ENCODE measurements around the gene IFT20. TPM values are rescaled to one million over a fixed set of nuclear protein-coding genes. Genes with fewer than 3 reads are reported as not detected.
A peak's percentile ranks its signal among the peaks of the same experiment; 100 is the strongest.

Gene IFT20
- total and polyA plus RNA-seq, 9 of the 15 experiments (the other 6 are each of a cell fraction or from before 2014, with no cell fraction given) = 11.2 to 38.6 (median 20.1) TPM

GRCh38 chr17:28346199-28346580 is 10.9 kb upstream of the IFT20 start:
- Histone ChIP-seq H3K9me1 (ENCODE audit: control insufficient read depth, insufficient read depth, low read length) (peaks cover 2% of the 10 kb centered on the region), H3K4me2 (ENCODE audit: insufficient read depth, low read length) (no peak overlapping the region), H3K27ac (ENCODE audit: extremely low read depth, low read depth, low read length) (no peak overlapping the region), H3K4me1 (replicated peaks in 1 of 2; ENCODE audit: control insufficient read depth in 2 of 2, insufficient read depth in 2 of 2, low read length in 2 of 2) (peaks cover 0 to 3% of the 10 kb centered on the region in 2 experiments; a peak in 1 of 5 replicates), H3K4me3 (no peak overlapping the region), H3K79me2 (ENCODE audit: control insufficient read depth, insufficient read depth, low read length) (no peaks in the 10 kb centered on the region), H3K36me3 (ENCODE audit: control insufficient read depth, insufficient read depth, low read length) (peaks cover 92% of the 10 kb centered on the region), H3K27me3 (ENCODE audit: control insufficient read depth in 2 of 2, insufficient read depth in 2 of 2, low read length in 2 of 2) (no peaks in the 10 kb centered on the region), H3K9me3 (replicated peaks; ENCODE audit: control insufficient read depth, insufficient read depth, low read depth, low read length) (no peaks in the 10 kb centered on the region), H4K20me1 (replicated peaks; ENCODE audit: control insufficient read depth, insufficient read depth, low read length) (no peaks in the 10 kb centered on the region; the same call in none of the 2 replicates), H2AFZ (ENCODE audit: low read depth, low read length) (no peak overlapping the region), H3K9ac (ENCODE audit: insufficient read depth in 1 of 2, low read depth in 2 of 2, low read length in 2 of 2) (no peak overlapping the region)
- no peak for FAIRE-seq
- ChIA-PET CTCF (ENCODE audit: low intra/inter-chr PET ratio) (interaction anchor here (0.5 kb wide), 1 partner anchor 579 kb away, joined by 5 read pairs; no protein-coding TSS in a partner anchor), POLR2A (interaction anchor here (0.7 to 4.2 kb wide), 4 partner anchors 10 to 34 kb away, joined by 3 to 44 read pairs (median 17); partner anchors contain the start of genes IFT20, POLDIP2 and TNFAIP1)
- no peak for DNase-seq (ENCODE audit: extremely low read depth in 1 of 4, low spot score in 3 of 4)
- intact Hi-C loops (cut with micrococcal nuclease) (no loop called here), in situ Hi-C loops (cut with MboI) (no loop called here)
- BruUV-seq (replicated peaks) = no TSS peak
- peak; percentile 26 for TF ChIP-seq POLR2B (IDR thresholded peaks at IDR 0.05; ENCODE audit: low read depth, partially characterized antibody)
- no peak for TF ChIP-seq SP1 (CRISPR knock-in tag; IDR thresholded peaks at IDR 0.05)
- TF ChIP-seq SUPT5H (IDR thresholded peaks at IDR 0.05) = peak; percentile 48; the same call in 1 of the 2 replicates
- 97% methylated on average over 2 of the region's 2 CpGs for WGBS (ENCODE audit: insufficient coverage, low coverage, missing lambda C conversion rate)
- ATAC-seq = no peak

GRCh38 chr17:28345419-28346198 is 10.3 kb upstream of the IFT20 start:
- Histone ChIP-seq H3K27me3 (ENCODE audit: control insufficient read depth in 2 of 2, insufficient read depth in 2 of 2, low read length in 2 of 2) (no peaks in the 10 kb centered on the region), H3K79me2 (ENCODE audit: control insufficient read depth, insufficient read depth, low read length) (no peaks in the 10 kb centered on the region), H3K4me2 (ENCODE audit: insufficient read depth, low read length) (no peak overlapping the region), H3K4me3 (no peak overlapping the region), H4K20me1 (replicated peaks; ENCODE audit: control insufficient read depth, insufficient read depth, low read length) (no peaks in the 10 kb centered on the region; the same call in none of the 2 replicates), H3K27ac (ENCODE audit: extremely low read depth, low read depth, low read length) (no peak overlapping the region), H3K9me1 (ENCODE audit: control insufficient read depth, insufficient read depth, low read length) (peaks cover 2% of the 10 kb centered on the region), H3K36me3 (ENCODE audit: control insufficient read depth, insufficient read depth, low read length) (peaks cover 92% of the 10 kb centered on the region), H3K4me1 (replicated peaks in 1 of 2; ENCODE audit: control insufficient read depth in 2 of 2, insufficient read depth in 2 of 2, low read length in 2 of 2) (peaks cover 0 to 3% of the 10 kb centered on the region in 2 experiments; a peak in 1 of 5 replicates), H3K9ac (ENCODE audit: insufficient read depth in 1 of 2, low read depth in 2 of 2, low read length in 2 of 2) (no peak overlapping the region), H3K9me3 (replicated peaks; ENCODE audit: control insufficient read depth, insufficient read depth, low read depth, low read length) (no peaks in the 10 kb centered on the region), H2AFZ (ENCODE audit: low read depth, low read length) (no peak overlapping the region)
- FAIRE-seq = no peak
- no peak for DNase-seq (ENCODE audit: extremely low read depth in 1 of 4, low spot score in 3 of 4)
- ChIA-PET CTCF (ENCODE audit: low intra/inter-chr PET ratio) (no interaction called here), POLR2A (interaction anchor here (0.6 to 4.2 kb wide), 6 partner anchors 9 to 30 kb away, joined by 3 to 44 read pairs (median 6); partner anchors contain the start of genes IFT20, POLDIP2 and TNFAIP1)
- no TSS peak for BruUV-seq (replicated peaks)
- in situ Hi-C loops (cut with MboI) (no loop called here), intact Hi-C loops (cut with micrococcal nuclease) (no loop called here)
- ATAC-seq = no peak
- 87% methylated on average over 13 of the region's 13 CpGs for WGBS (ENCODE audit: insufficient coverage, low coverage, missing lambda C conversion rate)
- TF ChIP-seq, protein P1, sequence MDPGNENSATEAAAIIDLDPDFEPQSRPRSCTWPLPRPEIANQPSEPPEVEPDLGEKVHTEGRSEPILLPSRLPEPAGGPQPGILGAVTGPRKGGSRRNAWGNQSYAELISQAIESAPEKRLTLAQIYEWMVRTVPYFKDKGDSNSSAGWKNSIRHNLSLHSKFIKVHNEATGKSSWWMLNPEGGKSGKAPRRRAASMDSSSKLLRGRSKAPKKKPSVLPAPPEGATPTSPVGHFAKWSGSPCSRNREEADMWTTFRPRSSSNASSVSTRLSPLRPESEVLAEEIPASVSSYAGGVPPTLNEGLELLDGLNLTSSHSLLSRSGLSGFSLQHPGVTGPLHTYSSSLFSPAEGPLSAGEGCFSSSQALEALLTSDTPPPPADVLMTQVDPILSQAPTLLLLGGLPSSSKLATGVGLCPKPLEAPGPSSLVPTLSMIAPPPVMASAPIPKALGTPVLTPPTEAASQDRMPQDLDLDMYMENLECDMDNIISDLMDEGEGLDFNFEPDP (CRISPR knock-in tag; IDR thresholded peaks at IDR 0.05) = no peak
- TF ChIP-seq ARID2 (IDR thresholded peaks at IDR 0.05) (no peak), ZFP91 (CRISPR knock-in tag; IDR thresholded peaks at IDR 0.05) (no peak)

Data from K562 (cell line).